Measurements from ENCODE around the gene SYNGR3. TPM values are rescaled to one million over a fixed set of nuclear protein-coding genes. Genes with fewer than 3 reads are reported as not detected.

The SYNGR3 gene
- total and polyA plus RNA-seq, 2 of the 13 experiments (the other 11 are each of a cell fraction or from before 2014, with no cell fraction given) = 0.97 to 5.7 TPM

DNA sequence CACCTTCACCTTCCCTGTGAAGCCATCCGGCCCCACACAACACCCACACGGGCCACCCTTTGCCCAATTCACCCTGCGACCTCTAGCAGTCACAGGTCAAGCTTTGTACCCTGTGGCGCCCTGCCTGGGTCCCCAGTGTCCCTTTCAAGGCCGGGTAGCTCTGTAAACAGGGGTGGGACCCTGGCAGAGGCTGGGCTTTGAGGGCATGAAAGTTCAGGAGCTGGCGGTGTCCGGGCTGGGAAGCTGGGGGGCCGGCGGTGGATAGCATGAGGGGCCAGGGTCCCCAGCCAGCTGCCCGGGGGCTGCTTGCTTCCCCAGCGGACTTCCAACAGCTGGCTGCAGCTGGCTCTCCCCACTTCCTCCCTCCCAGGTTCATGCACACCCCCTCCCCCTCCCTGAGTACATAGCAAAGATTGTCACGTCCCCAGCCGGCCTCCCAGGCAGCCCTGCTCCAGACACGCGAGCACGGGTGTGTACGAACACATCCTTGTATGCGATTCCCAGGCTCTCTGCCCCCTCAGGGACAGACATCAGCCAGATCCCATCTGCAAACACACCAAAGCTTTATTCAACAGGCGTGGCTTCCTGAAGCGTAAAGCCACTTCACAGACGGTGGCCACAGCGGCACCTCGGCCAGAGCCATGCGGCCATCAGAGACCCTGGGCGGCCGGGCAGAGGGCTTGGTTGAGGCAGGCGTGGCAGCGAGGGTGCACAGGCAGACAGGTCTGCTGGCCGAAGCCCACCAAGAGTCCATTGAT is 49.7 kb downstream of the SYNGR3 start (continued):
- TF ChIP-seq, protein P1, sequence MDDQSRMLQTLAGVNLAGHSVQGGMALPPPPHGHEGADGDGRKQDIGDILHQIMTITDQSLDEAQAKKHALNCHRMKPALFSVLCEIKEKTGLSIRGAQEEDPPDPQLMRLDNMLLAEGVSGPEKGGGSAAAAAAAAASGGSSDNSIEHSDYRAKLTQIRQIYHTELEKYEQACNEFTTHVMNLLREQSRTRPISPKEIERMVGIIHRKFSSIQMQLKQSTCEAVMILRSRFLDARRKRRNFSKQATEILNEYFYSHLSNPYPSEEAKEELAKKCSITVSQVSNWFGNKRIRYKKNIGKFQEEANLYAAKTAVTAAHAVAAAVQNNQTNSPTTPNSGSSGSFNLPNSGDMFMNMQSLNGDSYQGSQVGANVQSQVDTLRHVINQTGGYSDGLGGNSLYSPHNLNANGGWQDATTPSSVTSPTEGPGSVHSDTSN (CRISPR knock-in tag; IDR thresholded peaks at IDR 0.05; ENCODE audit: borderline replicate concordance) = no peak
- TF ChIP-seq CAMTA2 (CRISPR knock-in tag; IDR thresholded peaks at IDR 0.05; ENCODE audit: borderline replicate concordance) (no peak), BORCS8-MEF2B (CRISPR knock-in tag; IDR thresholded peaks at IDR 0.05) (no peak; the same call in none of the 2 replicates), ZNF256 (CRISPR knock-in tag; conservative IDR thresholded peaks at IDR 0.05) (no peak), PCBP1 (IDR thresholded peaks at IDR 0.05; ENCODE audit: borderline replicate concordance, low read depth, low read length) (no peak; the same call in 1 of the 2 replicates), CCAR2 (optimal IDR thresholded peaks at IDR 0.05; ENCODE audit: low read depth, low read length) (peak; percentile 33), ZFX (CRISPR knock-in tag; IDR thresholded peaks at IDR 0.05; ENCODE audit: low read depth) (peak; percentile 65), ZNF501 (CRISPR knock-in tag; IDR thresholded peaks at IDR 0.05) (peak; percentile 94), ZNF160 (CRISPR knock-in tag; IDR thresholded peaks at IDR 0.05) (no peak; the same call in 1 of the 2 replicates), CREB1 (IDR thresholded peaks at IDR 0.05) (no peak), CREB1 (CRISPR knock-in tag; IDR thresholded peaks at IDR 0.05) (no peak), MIXL1 (CRISPR knock-in tag; IDR thresholded peaks at IDR 0.05) (no peak)
- TF ChIP-seq, protein P2, sequence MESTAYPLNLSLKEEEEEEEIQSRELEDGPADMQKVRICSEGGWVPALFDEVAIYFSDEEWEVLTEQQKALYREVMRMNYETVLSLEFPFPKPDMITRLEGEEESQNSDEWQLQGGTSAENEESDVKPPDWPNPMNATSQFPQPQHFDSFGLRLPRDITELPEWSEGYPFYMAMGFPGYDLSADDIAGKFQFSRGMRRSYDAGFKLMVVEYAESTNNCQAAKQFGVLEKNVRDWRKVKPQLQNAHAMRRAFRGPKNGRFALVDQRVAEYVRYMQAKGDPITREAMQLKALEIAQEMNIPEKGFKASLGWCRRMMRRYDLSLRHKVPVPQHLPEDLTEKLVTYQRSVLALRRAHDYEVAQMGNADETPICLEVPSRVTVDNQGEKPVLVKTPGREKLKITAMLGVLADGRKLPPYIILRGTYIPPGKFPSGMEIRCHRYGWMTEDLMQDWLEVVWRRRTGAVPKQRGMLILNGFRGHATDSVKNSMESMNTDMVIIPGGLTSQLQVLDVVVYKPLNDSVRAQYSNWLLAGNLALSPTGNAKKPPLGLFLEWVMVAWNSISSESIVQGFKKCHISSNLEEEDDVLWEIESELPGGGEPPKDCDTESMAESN (CRISPR knock-in tag; conservative IDR thresholded peaks at IDR 0.05) = peak; percentile 49; the same call in 1 of the 2 replicates
- TF ChIP-seq, protein P3, sequence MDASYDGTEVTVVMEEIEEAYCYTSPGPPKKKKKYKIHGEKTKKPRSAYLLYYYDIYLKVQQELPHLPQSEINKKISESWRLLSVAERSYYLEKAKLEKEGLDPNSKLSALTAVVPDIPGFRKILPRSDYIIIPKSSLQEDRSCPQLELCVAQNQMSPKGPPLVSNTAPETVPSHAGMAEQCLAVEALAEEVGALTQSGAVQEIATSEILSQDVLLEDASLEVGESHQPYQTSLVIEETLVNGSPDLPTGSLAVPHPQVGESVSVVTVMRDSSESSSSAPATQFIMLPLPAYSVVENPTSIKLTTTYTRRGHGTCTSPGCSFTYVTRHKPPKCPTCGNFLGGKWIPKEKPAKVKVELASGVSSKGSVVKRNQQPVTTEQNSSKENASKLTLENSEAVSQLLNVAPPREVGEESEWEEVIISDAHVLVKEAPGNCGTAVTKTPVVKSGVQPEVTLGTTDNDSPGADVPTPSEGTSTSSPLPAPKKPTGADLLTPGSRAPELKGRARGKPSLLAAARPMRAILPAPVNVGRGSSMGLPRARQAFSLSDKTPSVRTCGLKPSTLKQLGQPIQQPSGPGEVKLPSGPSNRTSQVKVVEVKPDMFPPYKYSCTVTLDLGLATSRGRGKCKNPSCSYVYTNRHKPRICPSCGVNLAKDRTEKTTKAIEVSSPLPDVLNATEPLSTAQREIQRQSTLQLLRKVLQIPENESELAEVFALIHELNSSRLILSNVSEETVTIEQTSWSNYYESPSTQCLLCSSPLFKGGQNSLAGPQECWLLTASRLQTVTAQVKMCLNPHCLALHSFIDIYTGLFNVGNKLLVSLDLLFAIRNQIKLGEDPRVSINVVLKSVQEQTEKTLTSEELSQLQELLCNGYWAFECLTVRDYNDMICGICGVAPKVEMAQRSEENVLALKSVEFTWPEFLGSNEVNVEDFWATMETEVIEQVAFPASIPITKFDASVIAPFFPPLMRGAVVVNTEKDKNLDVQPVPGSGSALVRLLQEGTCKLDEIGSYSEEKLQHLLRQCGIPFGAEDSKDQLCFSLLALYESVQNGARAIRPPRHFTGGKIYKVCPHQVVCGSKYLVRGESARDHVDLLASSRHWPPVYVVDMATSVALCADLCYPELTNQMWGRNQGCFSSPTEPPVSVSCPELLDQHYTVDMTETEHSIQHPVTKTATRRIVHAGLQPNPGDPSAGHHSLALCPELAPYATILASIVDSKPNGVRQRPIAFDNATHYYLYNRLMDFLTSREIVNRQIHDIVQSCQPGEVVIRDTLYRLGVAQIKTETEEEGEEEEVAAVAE (CRISPR knock-in tag; IDR thresholded peaks at IDR 0.05; ENCODE audit: borderline replicate concordance) = peak; percentile 69; the same call in 1 of the 2 replicates
- TF ChIP-seq, protein P4, sequence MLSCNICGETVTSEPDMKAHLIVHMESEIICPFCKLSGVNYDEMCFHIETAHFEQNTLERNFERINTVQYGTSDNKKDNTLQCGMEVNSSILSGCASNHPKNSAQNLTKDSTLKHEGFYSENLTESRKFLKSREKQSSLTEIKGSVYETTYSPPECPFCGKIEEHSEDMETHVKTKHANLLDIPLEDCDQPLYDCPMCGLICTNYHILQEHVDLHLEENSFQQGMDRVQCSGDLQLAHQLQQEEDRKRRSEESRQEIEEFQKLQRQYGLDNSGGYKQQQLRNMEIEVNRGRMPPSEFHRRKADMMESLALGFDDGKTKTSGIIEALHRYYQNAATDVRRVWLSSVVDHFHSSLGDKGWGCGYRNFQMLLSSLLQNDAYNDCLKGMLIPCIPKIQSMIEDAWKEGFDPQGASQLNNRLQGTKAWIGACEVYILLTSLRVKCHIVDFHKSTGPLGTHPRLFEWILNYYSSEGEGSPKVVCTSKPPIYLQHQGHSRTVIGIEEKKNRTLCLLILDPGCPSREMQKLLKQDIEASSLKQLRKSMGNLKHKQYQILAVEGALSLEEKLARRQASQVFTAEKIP (CRISPR knock-in tag; IDR thresholded peaks at IDR 0.05; ENCODE audit: borderline replicate concordance) = no peak
- TF ChIP-seq, protein P5, sequence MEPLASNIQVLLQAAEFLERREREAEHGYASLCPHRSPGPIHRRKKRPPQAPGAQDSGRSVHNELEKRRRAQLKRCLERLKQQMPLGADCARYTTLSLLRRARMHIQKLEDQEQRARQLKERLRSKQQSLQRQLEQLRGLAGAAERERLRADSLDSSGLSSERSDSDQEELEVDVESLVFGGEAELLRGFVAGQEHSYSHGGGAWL (CRISPR knock-in tag; IDR thresholded peaks at IDR 0.05) = peak; percentile 56; the same call in 1 of the 2 replicates
- TF ChIP-seq, protein P6, sequence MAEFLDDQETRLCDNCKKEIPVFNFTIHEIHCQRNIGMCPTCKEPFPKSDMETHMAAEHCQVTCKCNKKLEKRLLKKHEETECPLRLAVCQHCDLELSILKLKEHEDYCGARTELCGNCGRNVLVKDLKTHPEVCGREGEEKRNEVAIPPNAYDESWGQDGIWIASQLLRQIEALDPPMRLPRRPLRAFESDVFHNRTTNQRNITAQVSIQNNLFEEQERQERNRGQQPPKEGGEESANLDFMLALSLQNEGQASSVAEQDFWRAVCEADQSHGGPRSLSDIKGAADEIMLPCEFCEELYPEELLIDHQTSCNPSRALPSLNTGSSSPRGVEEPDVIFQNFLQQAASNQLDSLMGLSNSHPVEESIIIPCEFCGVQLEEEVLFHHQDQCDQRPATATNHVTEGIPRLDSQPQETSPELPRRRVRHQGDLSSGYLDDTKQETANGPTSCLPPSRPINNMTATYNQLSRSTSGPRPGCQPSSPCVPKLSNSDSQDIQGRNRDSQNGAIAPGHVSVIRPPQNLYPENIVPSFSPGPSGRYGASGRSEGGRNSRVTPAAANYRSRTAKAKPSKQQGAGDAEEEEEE (CRISPR knock-in tag; IDR thresholded peaks at IDR 0.05; ENCODE audit: borderline replicate concordance) = no peak

Data from HepG2 (cell line).